Activated naive CD8-positive, alpha-beta T cell treated with anti-CD3 and anti-CD28 coated beads, Interleukin-2, amount 10 ng/mL, durations not matched to agents 7 days and 5 days (primary cell): Measurements from ENCODE around the gene BLMH. TPM values are rescaled to one million over a fixed set of nuclear protein-coding genes. Genes with fewer than 3 reads are reported as not detected.

Source experiments
- ATAC-seq: fragments of 150-1000 bp; cut with Tn5 transposase; one replicate; pipeline ENCODE4 v1.10.0; 2021; ENCODE audit warnings: low read depth, moderate library complexity
- POLR2A ChIA-PET: fragments of 350-600 bp; sonication (Branson Sonifier 250); formaldehyde crosslinking; loops from one replicate; lab custom pipeline; 2021; ENCODE audit warnings: antibody characterized with exemption; lab: Charles Lee
- DNase-seq: peaks from one replicate; pipeline ENCODE4 v3.0.0; 2021
- H3K27ac Mint-ChIP-seq: one replicate; pipeline ENCODE4 v1.8.0; 2022; ENCODE audit warnings: mild to moderate bottlenecking, mixed read lengths
- H3K27me3 Mint-ChIP-seq: one replicate; pipeline ENCODE4 v1.8.0; 2022; ENCODE audit warnings: mild to moderate bottlenecking, moderate library complexity, mixed read lengths
- H3K36me3 Mint-ChIP-seq: one replicate; pipeline ENCODE4 v1.8.0; 2021; ENCODE audit warnings: mild to moderate bottlenecking, mixed read lengths
- H3K4me1 Mint-ChIP-seq: one replicate; pipeline ENCODE4 v1.8.0; 2021; ENCODE audit warnings: mixed read lengths
- H3K4me3 Mint-ChIP-seq: one replicate; pipeline ENCODE4 v1.8.0; 2022; ENCODE audit warnings: mild to moderate bottlenecking, moderate library complexity, mixed read lengths
- H3K9me3 Mint-ChIP-seq: one replicate; pipeline ENCODE4 v1.8.0; 2021; ENCODE audit warnings: mixed read lengths
- total RNA-seq, 2 experiments: library from RNA; stranded (reverse); gene quantifications; one replicate each; pipeline ENCODE4 v1.2.3, GENCODE V29; 2021

Gene BLMH
- total RNA-seq, 2 experiments from 2014 or later = 61.8 to 64.1 TPM

DNA sequence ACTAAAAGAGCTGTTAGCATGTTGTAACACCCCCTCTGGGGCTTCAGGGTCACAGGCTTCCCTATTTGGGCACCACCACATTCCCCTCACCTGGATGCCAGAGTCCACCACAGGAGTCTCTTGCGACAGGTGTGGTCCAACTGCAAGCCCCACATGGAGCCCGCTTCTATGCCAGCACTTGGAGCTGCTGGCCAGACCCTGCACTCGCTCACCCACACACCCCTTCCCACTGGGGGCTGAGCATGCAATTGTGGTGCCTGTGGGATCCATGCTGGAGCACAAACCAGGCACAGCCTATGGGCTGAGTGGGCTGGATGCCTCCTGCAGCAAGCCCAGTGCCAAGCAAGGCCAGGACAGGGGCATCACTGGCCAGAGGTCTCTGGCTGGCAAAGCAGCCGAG is 6.0 kb upstream of the BLMH start:
- DNase-seq (no peak), ATAC-seq (no peak)
- POLR2A ChIA-PET = no interaction called here
- Mint-ChIP-seq H3K9me3 (no peaks in the 10 kb centered on the region), H3K4me3 (no peak overlapping the region), H3K4me1 (no peaks in the 10 kb centered on the region), H3K36me3 (no peaks in the 10 kb centered on the region), H3K27ac (no peak overlapping the region), H3K27me3 (no peaks in the 10 kb centered on the region)

DNA sequence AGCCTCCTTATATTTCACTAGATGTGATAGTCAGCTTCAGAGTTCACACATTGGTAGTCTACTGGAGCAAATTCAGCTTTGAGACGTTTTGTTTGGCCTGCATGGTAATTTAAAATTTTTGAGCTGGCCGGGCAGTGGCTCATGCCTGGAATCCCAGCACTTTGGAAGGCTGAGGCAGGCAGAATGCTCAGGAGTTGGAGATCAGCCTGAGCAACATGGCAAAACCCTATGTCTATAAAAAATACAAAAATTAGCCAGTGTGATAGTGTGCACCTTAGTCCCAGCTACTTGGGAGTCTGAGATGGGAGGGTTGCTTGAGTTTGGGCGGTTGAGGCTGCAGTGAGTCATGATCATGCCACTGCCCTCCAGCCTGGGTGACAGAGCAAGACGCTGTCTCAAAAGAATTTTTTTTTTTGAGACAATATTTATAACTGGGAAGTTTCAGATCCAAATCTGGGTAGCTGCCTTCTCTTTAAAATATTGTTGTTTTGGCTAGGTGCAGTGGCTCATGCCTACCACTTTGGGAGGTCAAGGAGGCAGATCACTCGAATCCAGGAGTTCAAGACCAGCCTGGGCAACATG is 4.8 kb upstream of the BLMH start:
- Mint-ChIP-seq H3K9me3 (no peaks in the 10 kb centered on the region), H3K27me3 (no peaks in the 10 kb centered on the region), H3K4me3 (no peak overlapping the region), H3K27ac (no peak overlapping the region), H3K36me3 (no peaks in the 10 kb centered on the region), H3K4me1 (no peaks in the 10 kb centered on the region)
- POLR2A ChIA-PET = no interaction called here
- DNase-seq = no peak
- no peak for ATAC-seq

- Mint-ChIP-seq H3K4me1 (peaks cover 16% of the 10 kb centered on the region), H3K36me3 (peaks cover 9% of the 10 kb centered on the region), H3K27me3 (no peaks in the 10 kb centered on the region), H3K9me3 (no peaks in the 10 kb centered on the region), H3K27ac (no peak overlapping the region), H3K4me3 (peak overlapping the region; percentile 63)
- ATAC-seq (no peak), DNase-seq (no peak)
- POLR2A ChIA-PET = interaction anchor here (0.8 to 2.1 kb wide), 5 partner anchors 17 to 532 kb away, joined by 3 to 11 read pairs (median 3); partner anchors contain the start of genes CRLF3 and NSRP1
These were observed 628 bp upstream of the BLMH start for GRCh38 chr17:30292286-30292858.

DNA sequence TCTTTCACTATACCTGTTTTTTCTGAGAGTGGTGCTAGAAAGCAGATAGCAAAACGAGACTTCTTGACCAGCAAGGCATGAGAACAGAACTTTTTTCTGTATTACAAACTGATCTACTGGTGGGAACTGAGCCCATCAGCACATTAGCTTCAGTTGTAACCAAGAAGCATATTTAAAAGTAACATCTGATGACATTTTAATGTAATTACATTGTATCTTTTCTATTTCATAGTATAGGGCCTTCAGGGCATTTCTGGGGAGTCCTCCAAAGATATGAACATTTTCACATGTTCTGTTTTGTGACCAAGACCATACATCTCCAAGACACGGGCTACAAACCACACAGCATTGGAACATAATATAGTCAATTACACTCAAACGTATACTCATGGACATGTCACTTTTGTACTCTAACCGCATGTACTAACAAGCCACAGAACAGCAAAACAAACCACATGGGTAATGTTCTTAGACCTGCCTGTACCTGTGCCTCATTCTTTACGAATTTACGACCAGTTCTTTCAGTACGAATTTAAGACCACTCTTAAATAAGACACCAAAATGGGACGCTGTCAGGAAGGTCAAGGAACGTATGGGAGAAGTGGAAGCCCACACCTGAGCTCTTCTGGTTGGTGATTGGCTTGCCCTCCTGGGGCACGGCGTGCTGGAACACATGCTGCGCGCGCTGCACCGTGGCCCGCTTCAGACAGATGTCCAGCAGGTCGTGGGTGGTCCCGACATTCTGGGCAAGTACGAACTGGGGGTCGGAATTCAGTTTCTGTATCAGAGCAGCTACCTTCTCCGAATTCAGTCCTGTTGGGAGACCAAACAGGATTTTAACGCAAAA is 825 bp downstream of the BLMH start:
- POLR2A ChIA-PET = interaction anchor here (0.7 to 2.1 kb wide), 7 partner anchors 36 to 534 kb away, joined by 3 to 11 read pairs (median 3); partner anchors contain the start of genes CPD, CRLF3 and NSRP1
- peaks cover 16% of the 10 kb centered on the region for H3K4me1 Mint-ChIP-seq
- ATAC-seq = peak; percentile 43
- H3K4me3 Mint-ChIP-seq = peak overlapping the region; percentile 94
- peaks cover 13% of the 10 kb centered on the region for H3K36me3 Mint-ChIP-seq
- peak overlapping the region; percentile 88 for H3K27ac Mint-ChIP-seq
- no peaks in the 10 kb centered on the region for H3K9me3 Mint-ChIP-seq
- no peak for DNase-seq
- H3K27me3 Mint-ChIP-seq = no peaks in the 10 kb centered on the region

- POLR2A ChIA-PET = no interaction called here
- no peak overlapping the region for H3K27ac Mint-ChIP-seq
These were observed 1.7 kb downstream of the BLMH start for GRCh38 chr17:30290077-30290476.

GRCh38 chr17:30279156-30279555 is 12.6 kb downstream of the BLMH start:
- H3K36me3 Mint-ChIP-seq = peaks cover 20% of the 10 kb centered on the region
- ATAC-seq (no peak), DNase-seq (no peak)
- H3K4me3 Mint-ChIP-seq = no peak overlapping the region
- no peaks in the 10 kb centered on the region for H3K27me3 Mint-ChIP-seq
- no peaks in the 10 kb centered on the region for H3K9me3 Mint-ChIP-seq
- POLR2A ChIA-PET = no interaction called here
- peaks cover 3% of the 10 kb centered on the region for H3K4me1 Mint-ChIP-seq
- no peak overlapping the region for H3K27ac Mint-ChIP-seq

More at GRCh38 chr17:30290077-30290476, 1.7 kb downstream of the BLMH start:
- Mint-ChIP-seq H3K36me3 (peaks cover 16% of the 10 kb centered on the region), H3K4me1 (peaks cover 16% of the 10 kb centered on the region), H3K9me3 (no peaks in the 10 kb centered on the region), H3K4me3 (peak overlapping the region; percentile 94), H3K27me3 (no peaks in the 10 kb centered on the region)
- DNase-seq = no peak
- ATAC-seq = no peak

DNA sequence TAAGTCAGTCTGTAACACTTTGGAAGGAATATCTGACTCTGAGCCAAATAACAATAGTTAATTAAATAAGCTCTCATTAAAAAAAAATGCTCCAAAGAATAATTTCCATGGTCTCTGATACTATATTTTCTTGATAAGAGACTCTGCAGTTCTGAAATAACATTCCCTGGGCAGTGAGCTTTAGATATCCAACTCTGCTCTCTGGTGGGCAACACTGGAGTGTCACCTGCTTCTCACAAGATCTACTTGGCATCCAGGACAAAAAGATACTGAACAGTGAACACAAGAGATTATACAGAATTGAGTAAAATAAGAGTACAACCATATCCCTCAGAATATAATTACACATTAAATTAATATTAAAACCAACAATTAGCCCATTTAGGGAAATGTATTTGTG is 13.7 kb downstream of the BLMH start:
- H3K4me1 Mint-ChIP-seq = peaks cover 3% of the 10 kb centered on the region
- no peak overlapping the region for H3K4me3 Mint-ChIP-seq
- no peak for DNase-seq
- H3K9me3 Mint-ChIP-seq = no peaks in the 10 kb centered on the region
- H3K27ac Mint-ChIP-seq = no peak overlapping the region
- peaks cover 24% of the 10 kb centered on the region for H3K36me3 Mint-ChIP-seq
- H3K27me3 Mint-ChIP-seq = no peaks in the 10 kb centered on the region
- ATAC-seq = no peak
- POLR2A ChIA-PET = no interaction called here

DNA sequence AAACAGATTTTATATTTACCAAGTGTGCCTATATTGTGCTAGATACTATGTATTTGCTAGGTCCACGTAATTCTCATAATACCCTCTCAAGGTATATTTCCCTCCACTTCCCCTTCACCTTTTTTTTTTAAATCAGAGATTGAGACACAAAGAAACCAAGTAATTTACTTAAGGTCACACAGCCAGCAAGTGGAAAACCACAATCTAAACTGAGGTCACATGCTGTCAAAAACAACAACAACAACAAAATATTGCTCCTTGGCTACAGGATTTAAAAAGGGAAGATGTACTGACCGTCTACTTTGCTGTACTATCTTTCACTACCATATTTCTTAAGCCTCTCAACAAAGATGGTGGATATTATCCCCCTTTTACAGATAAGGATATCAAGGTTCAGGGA is 15.8 kb downstream of the BLMH start:
- POLR2A ChIA-PET = no interaction called here
- DNase-seq (no peak), ATAC-seq (no peak)
- Mint-ChIP-seq H3K27me3 (no peaks in the 10 kb centered on the region), H3K36me3 (peaks cover 27% of the 10 kb centered on the region), H3K27ac (no peak overlapping the region), H3K9me3 (no peaks in the 10 kb centered on the region), H3K4me1 (peaks cover 3% of the 10 kb centered on the region), H3K4me3 (no peak overlapping the region)

DNA sequence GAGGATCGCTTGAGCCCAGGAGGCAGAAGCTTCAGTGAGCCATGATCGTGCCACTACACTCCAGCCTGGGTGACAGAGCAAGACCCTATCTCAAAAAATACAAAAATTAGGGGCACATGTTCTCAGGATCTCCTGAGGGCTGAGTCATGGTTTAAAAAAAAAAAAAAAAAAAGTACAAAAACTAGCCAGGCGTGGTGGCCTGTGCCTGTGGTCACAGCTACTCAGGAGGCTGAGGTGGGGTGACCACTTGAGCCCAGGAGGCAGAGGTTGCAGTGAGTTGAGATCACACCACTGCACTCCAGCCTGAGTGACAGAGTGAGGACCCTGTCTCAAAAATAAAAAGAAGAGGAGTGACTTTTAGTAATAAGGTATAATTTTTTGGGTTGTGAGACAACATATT is 16.9 kb downstream of the BLMH start:
- no peak overlapping the region for H3K27ac Mint-ChIP-seq
- H3K9me3 Mint-ChIP-seq = no peaks in the 10 kb centered on the region
- DNase-seq (no peak), ATAC-seq (no peak)
- POLR2A ChIA-PET = interaction anchor here (1.0 kb wide), 1 partner anchor 17 kb away, joined by 3 read pairs; no protein-coding TSS in a partner anchor
- H3K4me3 Mint-ChIP-seq = no peak overlapping the region
- peaks cover 30% of the 10 kb centered on the region for H3K36me3 Mint-ChIP-seq
- H3K27me3 Mint-ChIP-seq = no peaks in the 10 kb centered on the region
- H3K4me1 Mint-ChIP-seq = peaks cover 3% of the 10 kb centered on the region

GRCh38 chr17:30273373-30273772 is 18.4 kb downstream of the BLMH start:
- ATAC-seq = no peak
- Mint-ChIP-seq H3K27ac (no peak overlapping the region), H3K27me3 (no peaks in the 10 kb centered on the region), H3K36me3 (peaks cover 34% of the 10 kb centered on the region), H3K9me3 (no peaks in the 10 kb centered on the region), H3K4me3 (no peak overlapping the region), H3K4me1 (peaks cover 3% of the 10 kb centered on the region)
- POLR2A ChIA-PET = no interaction called here
- no peak for DNase-seq

DNA sequence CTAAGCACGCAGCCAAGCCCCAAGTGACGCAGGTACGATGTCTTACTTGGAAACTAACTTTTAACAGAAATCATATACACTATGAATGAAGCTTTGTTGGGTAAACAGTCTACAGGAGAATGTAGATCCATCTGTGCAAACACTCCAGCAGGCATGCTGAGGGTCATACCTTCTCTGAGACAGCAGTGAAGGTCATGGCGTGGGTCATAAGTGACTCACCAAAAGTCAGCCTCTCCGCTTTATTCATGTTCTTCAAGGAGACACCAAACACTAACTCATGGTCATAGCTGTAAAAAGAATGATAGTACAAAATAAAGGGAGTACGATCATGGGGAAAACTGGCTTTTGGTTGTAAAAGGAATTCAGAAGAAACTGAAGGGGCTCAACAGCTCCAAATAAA is 20.6 kb downstream of the BLMH start:
- ATAC-seq (no peak), DNase-seq (no peak)
- Mint-ChIP-seq H3K4me3 (no peak overlapping the region), H3K9me3 (no peaks in the 10 kb centered on the region), H3K27me3 (no peaks in the 10 kb centered on the region), H3K4me1 (peaks cover 1% of the 10 kb centered on the region), H3K36me3 (peaks cover 31% of the 10 kb centered on the region), H3K27ac (no peak overlapping the region)
- POLR2A ChIA-PET = no interaction called here

GRCh38 chr17:30267625-30268024 is 24.1 kb downstream of the BLMH start:
- H3K27ac Mint-ChIP-seq = no peak overlapping the region
- H3K4me3 Mint-ChIP-seq = no peak overlapping the region
- H3K36me3 Mint-ChIP-seq = peaks cover 30% of the 10 kb centered on the region
- no peaks in the 10 kb centered on the region for H3K4me1 Mint-ChIP-seq
- DNase-seq (no peak), ATAC-seq (no peak)
- POLR2A ChIA-PET = no interaction called here
- H3K27me3 Mint-ChIP-seq = no peaks in the 10 kb centered on the region
- no peaks in the 10 kb centered on the region for H3K9me3 Mint-ChIP-seq

DNA sequence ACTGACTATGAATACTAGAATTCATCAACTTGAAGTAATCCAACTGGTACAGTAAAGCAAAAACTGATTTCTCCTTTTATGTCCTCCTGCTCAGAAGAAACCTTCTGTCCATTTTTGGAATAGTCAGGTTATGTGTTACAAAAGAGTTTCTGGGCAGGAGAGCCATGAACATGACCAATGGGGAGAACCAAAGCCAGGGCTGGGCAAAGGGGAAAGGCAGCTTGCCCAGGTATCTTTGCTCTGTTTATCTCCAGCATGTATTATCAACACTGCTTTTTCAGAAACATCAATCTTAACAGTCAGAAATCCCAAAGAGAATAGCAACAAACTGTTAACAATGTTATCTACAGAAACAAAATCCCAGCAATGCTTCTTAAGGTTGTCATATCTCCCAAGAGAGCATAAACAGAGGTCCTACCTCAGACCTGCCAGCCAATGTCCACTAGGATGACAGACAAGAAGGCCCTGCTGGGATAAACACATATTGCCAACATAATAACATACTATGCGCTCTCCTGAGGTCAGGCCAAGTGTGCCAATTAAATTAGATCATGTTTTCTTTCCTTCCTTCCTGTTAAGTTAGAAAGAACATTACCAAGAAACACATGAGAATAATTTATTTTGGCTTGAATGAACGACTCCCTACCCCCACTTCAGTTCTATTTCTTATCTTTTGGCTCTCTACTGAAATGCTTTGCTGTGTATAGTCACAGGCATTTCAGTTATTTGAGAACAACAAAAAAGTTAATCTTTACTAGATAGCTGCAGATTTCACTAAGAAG is 28.0 kb downstream of the BLMH start:
- Mint-ChIP-seq H3K9me3 (no peaks in the 10 kb centered on the region), H3K4me3 (no peak overlapping the region), H3K4me1 (peaks cover 7% of the 10 kb centered on the region), H3K27ac (no peak overlapping the region), H3K36me3 (peaks cover 24% of the 10 kb centered on the region), H3K27me3 (no peaks in the 10 kb centered on the region)
- DNase-seq (no peak), ATAC-seq (no peak)
- POLR2A ChIA-PET = no interaction called here
